Measurements from ENCODE around the gene CLEC16A.

Gene CLEC16A

DNA sequence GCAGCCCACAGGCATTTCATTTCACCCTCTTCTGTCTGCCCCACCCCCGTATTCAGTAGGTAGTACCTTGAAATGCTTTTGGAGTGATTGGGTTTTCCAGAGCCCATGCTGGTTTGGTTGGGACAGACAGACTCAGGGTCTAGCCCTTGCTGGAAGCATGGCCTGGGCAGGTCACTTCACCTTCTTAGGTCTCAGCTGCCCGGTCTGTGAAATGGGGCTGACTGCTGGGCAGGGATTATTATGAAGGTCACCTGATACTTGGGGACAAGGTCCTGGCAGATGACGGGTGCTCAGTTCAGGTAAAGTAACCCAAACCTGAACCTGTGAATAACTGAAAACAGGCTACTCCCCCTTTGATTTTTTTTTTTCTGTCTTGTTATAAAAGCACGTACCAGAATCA is 116.0 kb downstream of the CLEC16A start:
- DNase-seq (ENCODE audit: low read depth in 2 of 2), result no peak

DNA sequence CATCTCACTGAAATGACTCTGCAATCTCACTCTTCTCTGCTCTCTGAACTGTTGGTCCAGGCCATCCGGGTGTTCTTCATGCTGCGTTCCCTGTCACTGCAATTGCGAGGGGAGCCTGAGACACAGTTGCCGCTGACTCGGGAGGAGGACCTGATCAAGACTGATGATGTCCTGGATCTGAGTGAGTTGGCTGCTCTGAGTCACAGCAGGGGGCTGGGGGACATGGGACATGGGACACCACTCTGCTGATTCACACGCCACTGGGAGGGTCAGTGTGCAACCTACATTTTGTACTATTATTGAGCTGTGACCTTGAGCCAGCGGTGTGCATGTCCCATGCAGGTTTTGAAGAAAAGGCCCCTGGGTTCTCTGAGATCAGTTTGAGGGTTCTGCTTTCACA is 116.5 kb downstream of the CLEC16A start:
- no peak for DNase-seq (ENCODE audit: low read depth in 2 of 2)

DNA sequence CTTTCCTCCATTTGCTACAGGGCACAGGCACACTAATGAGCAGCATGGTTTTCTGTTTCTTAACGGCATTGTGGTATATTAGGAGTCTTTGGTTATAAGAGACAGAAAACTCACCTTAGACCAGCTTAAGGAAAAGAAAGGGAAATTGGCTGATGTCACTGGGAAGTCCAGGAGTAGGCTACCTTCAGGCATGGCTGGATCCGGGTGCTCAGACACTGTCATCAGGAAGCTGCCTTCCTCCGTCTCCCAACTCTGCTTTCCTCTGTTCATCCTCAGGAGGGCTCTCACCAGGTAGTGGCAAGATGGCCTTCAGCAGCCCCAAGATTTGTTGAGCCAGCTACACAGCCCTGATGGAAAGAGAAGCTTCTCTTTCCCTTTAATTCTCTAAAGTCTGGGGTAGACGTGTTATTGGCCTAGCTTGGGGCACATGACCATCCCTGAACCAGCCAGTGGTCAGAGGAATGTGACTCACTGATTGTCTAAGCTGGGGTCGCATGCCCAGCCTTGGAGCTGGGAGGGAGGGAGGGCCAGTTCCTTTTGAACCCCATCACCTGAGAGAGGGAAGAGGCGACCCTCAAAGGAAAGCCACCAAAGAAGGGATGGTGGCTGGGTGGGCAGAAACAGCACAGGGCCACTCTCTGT is 117.4 kb downstream of the CLEC16A start:
- DNase-seq (ENCODE audit: low read depth in 2 of 2), result no peak

DNA sequence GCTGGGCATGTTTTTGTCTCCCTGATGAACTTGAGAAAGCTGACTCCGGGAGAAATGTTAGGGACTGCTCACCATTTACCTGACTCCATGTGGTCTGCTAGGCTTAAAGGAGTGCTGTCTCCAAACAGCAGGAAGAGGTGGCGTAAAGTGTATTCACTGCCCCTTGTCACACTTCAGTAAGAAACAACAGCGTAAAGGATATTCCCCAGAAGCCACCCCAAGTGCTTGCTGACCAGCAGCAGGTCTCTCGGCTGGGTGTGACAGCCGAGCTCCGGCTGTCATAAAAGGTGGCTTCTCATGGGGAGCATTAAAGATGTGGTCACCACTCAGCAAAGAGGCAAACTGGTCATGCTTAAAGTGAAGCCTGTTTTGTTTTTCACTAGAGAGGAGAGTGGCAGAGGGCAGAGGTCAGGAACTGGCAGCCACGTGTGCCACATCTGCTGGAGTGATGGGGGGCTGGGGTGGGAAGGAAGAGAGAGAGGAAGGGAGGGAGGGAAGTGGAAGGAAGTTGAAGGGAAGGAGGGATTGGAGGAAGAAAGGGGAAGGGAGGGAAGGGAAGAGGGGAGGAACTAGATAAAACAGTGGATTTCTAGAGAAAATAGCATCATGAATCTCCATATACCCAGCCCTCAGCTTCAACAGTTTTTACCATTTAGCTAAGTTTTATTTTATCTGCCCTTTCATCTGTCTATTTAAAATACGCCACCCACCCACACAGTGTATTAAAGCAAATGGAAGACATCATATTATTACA is 119.3 kb downstream of the CLEC16A start:
- DNase-seq (ENCODE audit: low read depth in 2 of 2), result no peak

DNA sequence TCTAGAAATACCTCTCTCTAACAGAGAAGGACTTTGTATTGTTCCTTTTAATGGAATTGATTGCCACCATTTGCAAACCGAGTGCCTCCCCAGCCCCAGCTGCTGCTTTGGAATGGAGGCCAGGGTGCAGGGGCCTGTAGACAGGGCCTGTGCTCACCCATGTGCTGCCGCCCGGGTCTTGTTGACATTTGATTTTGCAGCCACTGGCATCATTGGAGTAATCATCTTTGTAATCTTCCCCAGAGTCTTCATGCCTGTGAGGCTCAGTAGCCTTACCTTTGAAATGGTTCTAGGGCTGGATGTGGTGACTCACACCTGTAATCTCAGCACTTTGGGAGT is 119.8 kb downstream of the CLEC16A start:
- no peak for DNase-seq (ENCODE audit: low read depth in 2 of 2)

DNA sequence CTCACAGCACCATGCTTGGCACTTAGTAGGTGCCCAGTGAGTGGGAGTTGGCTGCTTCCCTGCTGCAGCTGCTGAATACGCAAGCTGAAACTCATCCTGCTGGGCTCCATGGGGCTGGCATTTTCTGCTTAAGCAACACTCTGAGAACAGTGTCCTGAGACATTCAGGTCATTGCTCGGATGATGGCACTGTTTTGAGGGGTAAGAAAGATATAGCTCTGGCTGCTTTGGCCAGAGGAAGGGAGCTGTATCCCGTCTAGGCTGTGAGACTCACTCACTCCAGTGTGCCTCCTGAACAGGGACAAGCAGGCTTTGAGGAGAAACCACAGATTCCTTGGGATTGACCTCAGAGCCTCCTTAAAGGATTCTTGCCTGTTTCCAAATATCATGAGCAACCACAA is 120.5 kb downstream of the CLEC16A start:
- no peak for DNase-seq (ENCODE audit: low read depth in 2 of 2)

DNA sequence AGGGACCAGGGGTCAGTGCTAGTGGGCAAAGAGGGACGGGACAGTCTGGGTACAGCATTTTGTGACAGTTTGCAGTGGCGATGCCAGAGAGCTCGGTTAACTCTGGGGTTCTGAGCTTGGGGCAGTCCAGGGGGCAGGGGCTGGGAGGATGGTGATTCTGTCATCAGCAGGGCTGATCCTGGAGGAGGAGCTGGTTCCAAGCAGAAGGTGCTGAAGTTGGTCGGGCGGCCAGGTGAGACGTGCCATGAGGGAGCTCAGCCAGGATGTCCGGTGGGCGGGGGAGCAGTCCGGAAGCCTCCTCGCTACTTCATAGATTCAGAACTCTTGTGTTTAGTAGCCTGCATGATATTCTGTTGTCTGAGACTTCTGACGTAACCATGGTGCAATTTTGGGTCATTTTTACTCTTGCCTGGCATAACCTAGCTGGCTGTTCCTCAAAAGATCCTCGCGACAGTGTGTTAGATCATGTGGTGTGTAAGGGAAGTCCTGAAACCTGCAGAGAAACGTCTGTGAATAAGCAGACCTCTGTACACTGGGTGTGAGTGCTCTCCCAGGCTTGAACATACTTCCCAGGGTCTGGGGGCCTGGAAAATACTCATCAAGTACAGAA is 122.0 kb downstream of the CLEC16A start:
- DNase-seq (ENCODE audit: low read depth in 2 of 2), result no peak

DNA sequence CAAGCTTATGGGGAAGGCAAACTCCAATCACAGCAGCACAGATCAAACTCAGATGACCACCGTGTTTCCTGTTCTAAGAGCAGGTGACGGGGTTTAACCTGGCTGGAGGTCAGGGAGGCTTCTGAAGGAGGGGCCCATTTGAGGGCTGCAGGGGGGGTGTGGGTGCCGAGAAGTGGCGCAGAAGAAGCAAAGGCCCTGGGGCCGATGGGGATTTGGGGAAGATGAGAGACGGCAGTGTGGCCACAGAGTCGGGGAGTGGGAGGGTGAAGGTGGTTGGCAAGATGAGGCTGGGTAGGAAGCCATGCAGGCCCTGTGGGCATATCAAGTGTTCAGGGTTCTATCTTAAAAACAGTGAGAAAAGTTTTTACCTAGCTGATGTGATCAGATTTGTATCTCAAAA is 122.9 kb downstream of the CLEC16A start:
- no peak for DNase-seq (ENCODE audit: low read depth in 2 of 2)

DNA sequence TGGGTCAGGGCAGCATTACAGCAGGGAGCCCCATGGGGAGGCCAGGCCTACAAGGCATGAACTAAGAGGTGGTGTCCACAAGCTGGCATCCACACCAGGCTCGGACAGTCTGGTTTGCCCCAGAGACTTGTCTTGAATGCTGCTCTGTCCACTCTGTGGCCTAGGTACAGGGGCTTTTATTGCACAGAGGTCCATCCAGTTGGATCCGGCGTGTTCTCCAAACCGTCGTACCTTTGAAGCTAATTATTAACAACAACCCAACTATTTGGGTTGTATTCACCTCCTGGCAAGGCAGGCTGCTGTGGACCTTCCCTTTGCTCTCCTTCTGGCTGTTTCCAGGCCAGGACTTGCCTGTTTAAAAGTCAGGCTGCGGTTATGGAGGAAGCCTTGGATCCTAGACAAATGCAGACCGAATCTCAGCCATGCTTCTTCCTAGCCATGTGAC is 123.4 kb downstream of the CLEC16A start:
- DNase-seq (ENCODE audit: low read depth in 2 of 2), result no peak

DNA sequence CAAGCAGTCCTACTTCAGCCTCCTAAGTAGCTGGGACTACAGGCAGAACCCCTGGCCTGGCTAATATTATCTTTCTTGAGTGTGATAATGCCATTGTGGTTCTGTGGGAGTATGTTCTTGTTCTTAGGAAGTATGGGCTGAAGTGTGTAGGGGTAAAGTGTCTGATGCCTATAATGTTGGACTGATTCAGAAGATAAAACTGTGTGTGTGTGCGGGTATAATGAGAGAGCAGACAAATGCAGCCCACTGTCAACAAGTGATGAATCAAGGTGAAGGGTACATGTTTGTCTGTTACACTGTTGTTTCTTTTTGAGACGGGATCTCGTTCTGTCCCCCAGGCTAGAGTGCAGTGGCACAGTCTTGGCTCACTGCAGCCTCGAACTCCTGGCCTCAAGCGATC is 127.5 kb downstream of the CLEC16A start:
- DNase-seq (ENCODE audit: low read depth in 2 of 2), result no peak

DNA sequence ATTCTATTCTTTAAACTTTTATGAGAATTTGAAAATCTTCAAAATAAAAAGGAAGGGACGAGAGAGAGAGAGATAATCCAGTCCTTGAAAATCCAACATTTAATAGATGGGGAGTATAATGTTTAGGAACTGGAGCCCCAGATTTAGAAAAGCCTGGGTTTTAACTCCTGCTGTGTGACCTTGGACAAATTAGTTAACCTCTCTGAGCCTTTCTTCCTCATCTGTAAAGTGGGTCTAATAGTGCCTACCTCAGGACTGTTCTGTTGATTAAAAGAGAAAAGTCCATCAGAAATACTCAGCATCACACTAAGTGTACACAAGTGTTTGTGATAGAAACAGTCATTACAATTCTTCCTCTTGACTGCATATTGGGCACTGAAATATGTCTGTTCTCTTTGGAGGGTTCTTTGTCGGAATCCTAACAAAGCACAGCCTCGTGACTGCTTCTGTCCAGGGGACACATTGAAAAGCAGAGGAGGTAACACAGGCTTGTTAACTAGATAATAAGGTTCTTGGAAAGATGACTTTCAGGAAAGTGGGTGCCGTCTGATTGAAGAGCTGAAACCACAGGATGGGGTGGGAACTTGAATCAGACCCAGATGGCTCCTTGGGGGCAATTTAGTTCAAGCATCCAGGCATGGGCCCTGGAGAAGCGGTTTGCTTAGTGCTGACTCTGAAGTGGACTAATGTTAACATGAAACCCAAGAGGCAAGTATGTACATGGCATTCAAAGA is 128.2 kb downstream of the CLEC16A start:
- no peak for DNase-seq (ENCODE audit: low read depth in 2 of 2)

DNA sequence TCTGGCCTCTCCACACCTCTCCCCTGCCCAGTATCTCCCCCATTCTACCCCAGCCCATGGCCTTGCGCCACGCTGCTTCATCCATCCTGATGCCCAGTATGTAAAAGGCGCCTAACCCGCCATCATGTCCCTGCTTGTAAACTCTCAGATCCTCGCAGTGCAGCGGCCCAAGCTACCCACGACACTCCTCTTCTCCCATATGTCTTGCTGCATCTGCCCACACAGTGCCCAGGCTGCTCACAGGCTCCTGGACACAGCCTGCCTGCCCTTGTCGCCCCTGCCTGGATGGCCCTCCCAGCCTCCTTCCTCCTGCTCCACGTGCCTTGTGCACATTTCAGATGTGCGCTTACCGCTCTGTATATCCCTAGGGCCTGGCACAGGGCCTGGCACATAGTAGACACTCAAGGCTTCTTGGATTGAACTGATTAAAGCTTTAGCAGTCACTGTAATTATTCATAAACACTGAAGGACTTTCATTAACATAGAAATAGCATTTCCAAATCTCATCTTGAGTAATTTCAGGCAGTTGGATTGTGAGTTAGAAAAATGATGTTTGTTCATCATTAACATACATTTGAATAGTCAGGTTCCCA is 129.1 kb downstream of the CLEC16A start:
- no peak for DNase-seq (ENCODE audit: low read depth in 2 of 2)

DNA sequence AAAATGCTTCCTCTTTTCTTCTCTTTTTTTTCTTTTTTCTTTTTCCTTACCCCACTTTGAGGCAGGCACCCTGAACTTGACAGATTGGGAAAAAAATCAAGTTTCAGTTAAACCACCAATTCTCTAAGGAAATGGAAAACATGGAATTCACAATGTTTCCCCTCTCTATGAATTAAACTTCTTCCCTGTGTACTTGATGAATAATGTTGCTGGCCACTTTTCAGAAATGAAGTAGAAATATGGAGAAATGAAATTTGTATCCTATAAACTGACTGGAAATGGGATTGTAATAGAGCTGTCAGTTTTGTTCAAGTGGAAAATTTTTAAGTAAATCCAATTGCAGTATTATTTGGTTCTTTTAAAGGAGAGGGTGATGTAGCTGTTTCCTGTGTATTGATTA is 129.8 kb downstream of the CLEC16A start:
- no peak for DNase-seq (ENCODE audit: low read depth in 2 of 2)

DNA sequence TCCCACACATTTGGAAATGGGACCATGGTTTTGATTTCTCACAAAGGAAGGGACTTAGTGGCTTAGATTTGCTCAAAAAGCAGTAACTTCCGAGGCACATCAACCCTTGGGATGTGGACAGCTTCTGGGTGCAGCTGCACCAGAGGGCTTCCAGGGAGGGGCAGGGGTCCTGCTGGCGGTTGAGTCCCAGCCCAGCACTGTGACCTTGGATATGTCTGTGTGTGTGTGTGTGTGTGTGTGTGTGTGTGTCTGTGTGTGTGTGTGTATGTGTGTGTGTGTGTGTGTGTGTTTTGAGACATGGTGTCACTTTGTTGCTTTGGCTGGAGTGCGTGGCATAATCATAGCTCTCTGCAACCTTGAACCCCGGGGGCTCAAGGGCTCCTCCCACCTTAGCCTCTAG is 130.8 kb downstream of the CLEC16A start:
- DNase-seq (ENCODE audit: low read depth in 2 of 2), result no peak

DNA sequence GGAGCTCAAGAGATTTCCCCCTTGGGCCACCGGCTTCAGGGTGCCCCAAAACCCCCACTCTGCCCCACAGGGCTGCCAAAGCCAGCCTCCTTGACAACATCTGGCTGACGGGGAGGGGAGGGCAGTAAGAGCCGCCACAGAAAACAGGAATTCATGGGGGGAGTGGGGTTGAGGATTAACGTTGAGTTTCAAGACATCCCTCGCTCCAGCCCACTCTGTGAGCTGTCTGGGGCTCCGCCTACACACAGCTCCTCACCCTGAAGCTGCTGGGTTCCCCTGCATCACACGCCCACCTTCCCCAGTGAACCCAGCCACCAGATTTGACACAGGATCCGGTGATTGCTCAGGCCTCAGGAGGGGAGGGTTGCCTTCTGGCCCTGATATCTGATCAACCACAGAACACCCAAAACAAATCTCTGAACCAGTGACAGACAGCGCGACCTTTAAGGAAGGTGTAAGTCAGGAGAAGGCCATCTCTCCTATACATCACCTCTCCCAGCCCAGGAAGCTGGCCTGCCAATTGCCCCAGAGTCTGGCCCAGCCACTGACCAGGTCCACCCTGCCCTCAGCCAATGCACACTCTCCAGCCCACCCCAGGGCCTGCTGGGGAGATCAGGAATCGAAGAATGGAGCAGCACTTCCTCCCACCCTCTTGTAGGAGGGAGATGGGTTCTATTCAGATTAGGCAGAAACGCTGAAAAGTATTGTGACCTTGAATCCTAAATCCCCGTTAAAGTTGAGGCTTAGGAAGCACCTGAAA is 132.1 kb downstream of the CLEC16A start:
- peak in 1 of 2 experiments; percentile 67 for DNase-seq (ENCODE audit: low read depth in 2 of 2)

DNA sequence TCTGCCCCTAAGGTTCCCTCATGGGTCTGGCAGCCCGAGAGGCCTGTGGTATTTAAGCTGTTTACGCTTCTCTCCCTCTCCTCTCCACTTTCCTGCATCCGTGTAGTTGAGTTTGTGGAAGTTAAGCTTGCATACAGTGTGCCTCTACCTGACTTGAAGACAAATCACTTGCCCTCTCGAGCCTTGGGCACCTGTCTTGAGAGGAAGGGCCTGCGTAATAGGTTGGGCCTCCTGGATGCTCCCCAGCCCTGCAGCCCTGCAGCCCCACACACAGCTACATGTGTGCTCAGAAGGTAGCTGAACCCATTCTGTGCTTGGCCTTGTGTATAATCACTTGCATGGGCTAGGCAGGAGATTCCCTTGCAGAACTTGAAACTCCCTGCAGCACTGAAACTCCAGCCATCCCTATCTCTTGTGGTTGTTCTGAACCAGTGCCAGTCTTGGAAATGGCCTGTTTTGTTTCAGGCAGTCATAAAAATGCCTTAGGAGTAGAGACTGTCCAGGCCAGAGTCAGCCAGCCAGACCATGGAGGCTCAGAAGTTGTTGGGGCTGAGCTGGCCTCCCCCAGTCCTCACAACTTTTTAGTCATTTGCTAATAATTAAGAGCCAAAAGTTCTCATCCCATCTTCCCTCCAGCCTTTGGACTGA is 134.6 kb downstream of the CLEC16A start:
- no peak for DNase-seq (ENCODE audit: low read depth in 2 of 2)

DNA sequence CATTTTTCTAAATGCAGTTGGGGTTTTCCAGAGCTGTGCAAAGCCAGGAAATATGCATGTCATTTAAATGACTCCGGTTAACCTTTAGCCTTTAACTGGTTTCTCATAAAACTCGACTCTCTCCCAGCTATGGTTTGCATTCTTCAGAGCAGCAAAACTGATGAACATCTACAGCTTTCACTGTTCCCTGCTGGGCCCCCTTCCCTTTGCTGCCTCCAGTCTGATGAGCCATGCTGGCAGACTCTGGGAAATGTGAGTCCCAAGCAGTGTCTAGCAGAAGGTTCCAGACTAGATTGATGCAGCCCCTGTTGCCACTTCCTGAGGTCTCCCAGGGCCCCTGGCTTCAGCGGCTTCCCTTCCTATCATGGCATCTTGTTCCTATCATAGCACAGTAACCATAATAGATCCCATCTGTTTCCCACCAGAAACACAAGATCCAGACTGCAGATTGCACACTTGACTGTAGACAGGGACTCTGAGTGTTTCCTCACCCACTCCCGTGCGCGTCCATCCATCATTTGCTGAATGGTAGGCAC is 135.4 kb downstream of the CLEC16A start:
- no peak for DNase-seq (ENCODE audit: low read depth in 2 of 2)

DNA sequence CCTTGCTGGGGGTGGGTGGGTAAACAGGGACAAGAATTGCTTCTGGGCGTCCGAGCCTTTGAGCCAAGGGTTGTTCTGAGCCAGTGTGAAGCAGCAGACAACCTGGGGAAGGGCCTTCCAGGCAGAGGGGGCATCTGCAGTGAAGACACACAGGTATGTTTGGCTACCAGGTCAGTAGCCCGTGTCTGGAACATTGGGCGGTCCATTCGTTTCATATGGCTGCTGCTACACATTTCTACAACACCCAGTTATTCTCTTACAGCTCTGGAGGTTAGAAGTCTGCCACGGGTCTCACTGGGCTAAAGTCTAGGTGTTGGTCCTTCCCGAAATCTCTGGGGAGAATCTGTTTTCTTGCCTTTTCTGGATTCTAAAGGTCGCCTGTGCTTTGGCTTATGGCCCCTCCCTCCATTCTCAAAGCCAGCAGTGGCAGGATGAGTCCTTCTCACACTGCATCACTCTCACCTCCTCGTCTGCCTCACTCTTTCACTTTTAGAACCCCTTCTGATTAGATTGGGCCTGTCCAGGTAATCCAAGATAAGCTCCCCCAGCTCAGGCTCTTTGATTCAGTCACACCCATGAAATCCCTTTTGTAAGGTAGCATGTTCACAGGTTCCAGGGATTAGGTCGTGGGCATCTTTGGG is 136.1 kb downstream of the CLEC16A start:
- no peak for DNase-seq (ENCODE audit: low read depth in 2 of 2)

DNA sequence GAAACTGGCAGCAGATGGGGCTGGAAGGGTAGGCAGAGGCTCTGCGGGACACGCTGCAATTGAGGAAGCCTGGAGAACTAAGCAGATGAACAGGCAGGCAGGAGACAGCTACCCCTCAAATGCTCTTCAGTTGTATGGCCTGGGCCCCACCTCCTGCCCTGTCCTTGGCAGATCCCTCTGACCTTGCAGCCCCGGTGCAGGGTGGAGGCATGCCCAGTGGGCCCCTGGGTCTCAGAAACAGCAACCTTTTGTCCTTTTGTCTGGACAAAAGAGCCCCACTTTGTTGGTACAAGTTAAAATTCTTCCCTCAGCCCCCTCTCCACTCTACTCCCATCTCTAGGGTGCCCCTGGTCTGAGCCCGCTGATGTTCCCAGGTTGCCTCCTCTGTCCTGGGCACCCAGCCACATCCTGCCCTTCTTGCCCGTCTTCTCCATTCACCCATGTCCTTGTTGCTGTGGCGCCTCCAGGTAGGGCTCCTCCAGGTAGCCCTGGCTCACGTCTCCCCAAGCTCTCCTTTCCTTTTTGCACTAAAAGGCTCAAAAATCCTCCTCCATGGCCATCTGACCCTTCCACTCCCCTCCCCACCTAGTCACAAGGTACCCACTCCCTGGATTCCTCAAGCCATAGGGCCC is 136.8 kb downstream of the CLEC16A start:
- DNase-seq (ENCODE audit: low read depth in 2 of 2), result no peak

Data from stimulated activated CD4-positive, alpha-beta T cell treated with anti-CD3 and anti-CD28 coated beads, Interleukin-12 subunit alpha, Interleukin-12 subunit beta, amount 100 ng/mL, for 24 hours (primary cell).